RWPE2 (cell line): ENCODE results near the gene ZDHHC20.

ENCODE experiments used
- ATAC-seq: fragments of 200-7000 bp; cut with Tn5 transposase; 3 replicates; pipeline ENCODE4 v1.9.1; 2021; ENCODE audit warnings: low read depth
- DNase-seq: peaks from one replicate; pipeline ENCODE4 v3.0.0-alpha.2; 2020; ENCODE audit warnings: low spot score
- H3K27ac ChIP-seq: fragments of 450-650 bp; 2 replicates; pipeline ENCODE4 v1.5.1; 2017; ENCODE audit warnings: mild to moderate bottlenecking; ENCODE audit not compliant: poor library complexity, severe bottlenecking
- H3K27me3 ChIP-seq: fragments of 250-450 bp; sonication (Bioruptor Pico); 2 replicates; pipeline ENCODE4 v1.5.1; 2021; ENCODE audit warnings: mild to moderate bottlenecking, moderate library complexity; ENCODE audit not compliant: insufficient read depth, poor library complexity, severe bottlenecking
- H3K36me3 ChIP-seq: fragments of 250-450 bp; sonication (Bioruptor Pico); 2 replicates; pipeline ENCODE4 v1.5.1; 2020; ENCODE audit warnings: low read depth, mild to moderate bottlenecking, moderate library complexity
- H3K4me1 ChIP-seq: fragments of 250-450 bp; sonication (Bioruptor Pico); 2 replicates; pipeline ENCODE4 v1.5.1; 2021; ENCODE audit warnings: mild to moderate bottlenecking, moderate library complexity; ENCODE audit not compliant: insufficient read depth, poor library complexity, severe bottlenecking
- H3K4me3 ChIP-seq: fragments of 250-450 bp; sonication (Bioruptor Pico); 2 replicates; pipeline ENCODE4 v1.5.1; 2021; ENCODE audit warnings: mild to moderate bottlenecking, moderate library complexity; ENCODE audit not compliant: severe bottlenecking
- H3K9me3 ChIP-seq: fragments of 250-450 bp; sonication (Bioruptor Pico); 2 replicates; pipeline ENCODE4 v1.5.1; 2021; ENCODE audit warnings: mild to moderate bottlenecking, moderate library complexity; ENCODE audit not compliant: severe bottlenecking
- CTCF ChIP-seq: fragments of 450-650 bp; IDR thresholded peaks from one replicate; pipeline ENCODE4 v1.5.1; 2017; ENCODE audit warnings: mild to moderate bottlenecking, moderate library complexity; ENCODE audit not compliant: poor library complexity, severe bottlenecking

Gene ZDHHC20

GRCh38 chr13:21338639-21339278 lies 120.3 kb downstream of the ZDHHC20 start:
- no peak for DNase-seq
- no peak for ATAC-seq
- no peak for TF ChIP-seq CTCF
- no peak overlapping the region for H3K4me3 ChIP-seq
- H3K9me3 ChIP-seq: no peaks in the 10 kb centered on the region
- no peak overlapping the region for H3K27ac ChIP-seq
- no peaks in the 10 kb centered on the region for H3K36me3 ChIP-seq
- H3K27me3 ChIP-seq: no peaks in the 10 kb centered on the region
- H3K4me1 ChIP-seq: no peaks in the 10 kb centered on the region

GRCh38 chr13:21338156-21338555 lies 120.9 kb downstream of the ZDHHC20 start:
- no peak for ATAC-seq

GRCh38 chr13:21336609-21337349 lies 122.3 kb downstream of the ZDHHC20 start:
- H3K36me3 ChIP-seq: no peaks in the 10 kb centered on the region
- TF ChIP-seq CTCF: no peak
- no peak for DNase-seq

More at GRCh38 chr13:21338156-21338555, 120.9 kb downstream of the ZDHHC20 start:
- no peaks in the 10 kb centered on the region for H3K36me3 ChIP-seq
- no peaks in the 10 kb centered on the region for H3K9me3 ChIP-seq
- no peaks in the 10 kb centered on the region for H3K27me3 ChIP-seq
- DNase-seq: no peak
- H3K27ac ChIP-seq: no peak overlapping the region
- no peaks in the 10 kb centered on the region for H3K4me1 ChIP-seq
- H3K4me3 ChIP-seq: no peak overlapping the region
- TF ChIP-seq CTCF: no peak

GRCh38 chr13:21333186-21333585 lies 125.9 kb downstream of the ZDHHC20 start:
- no peak overlapping the region for H3K27ac ChIP-seq
- no peak for TF ChIP-seq CTCF
- H3K27me3 ChIP-seq: no peaks in the 10 kb centered on the region
- no peaks in the 10 kb centered on the region for H3K36me3 ChIP-seq
- no peaks in the 10 kb centered on the region for H3K9me3 ChIP-seq
- no peak overlapping the region for H3K4me3 ChIP-seq
- DNase-seq: no peak
- no peak for ATAC-seq
- no peaks in the 10 kb centered on the region for H3K4me1 ChIP-seq

More at GRCh38 chr13:21336609-21337349, 122.3 kb downstream of the ZDHHC20 start:
- H3K9me3 ChIP-seq: no peaks in the 10 kb centered on the region
- no peaks in the 10 kb centered on the region for H3K4me1 ChIP-seq
- H3K4me3 ChIP-seq: no peak overlapping the region
- H3K27ac ChIP-seq: no peak overlapping the region
- no peaks in the 10 kb centered on the region for H3K27me3 ChIP-seq
- ATAC-seq: no peak
